WTC11 (cell line): ENCODE data around the gene MYLK. TPM values are rescaled to one million over a fixed set of nuclear protein-coding genes. Genes with fewer than 3 reads are reported as not detected.
A peak's percentile ranks its signal among the peaks of the same experiment; 100 is the strongest.

Experiments
- ATAC-seq: fragments of 200-7000 bp; cut with Tn5 transposase; 2 replicates; pipeline ENCODE4 v1.10.0; 2021; ENCODE audit warnings: mild to moderate bottlenecking, moderate library complexity
- CTCF ChIA-PET: fragments of 300-600 bp; sonication (Branson Sonifier 250); formaldehyde crosslinking; loops from one replicate; lab custom pipeline; 2021; ENCODE audit warnings: antibody characterized with exemption; lab: Charles Lee
- POLR2A ChIA-PET: fragments of 350-600 bp; sonication (Branson Sonifier 250); formaldehyde crosslinking; loops from one replicate; lab custom pipeline; 2021; ENCODE audit warnings: antibody characterized with exemption; lab: Charles Lee
- DNase-seq: peaks from one replicate; pipeline ENCODE4 v3.0.0; 2021; ENCODE audit warnings: low spot score
- H3K27ac Mint-ChIP-seq: 2 replicates; pipeline ENCODE4 v1.8.0; 2021; ENCODE audit warnings: mixed read lengths
- H3K27me3 Mint-ChIP-seq: 2 replicates; pipeline ENCODE4 v1.8.0; 2021; ENCODE audit warnings: low read depth, mild to moderate bottlenecking, moderate library complexity, mixed read lengths
- H3K36me3 Mint-ChIP-seq: 2 replicates; pipeline ENCODE4 v1.8.0; 2021; ENCODE audit warnings: mixed read lengths
- H3K4me1 Mint-ChIP-seq: 2 replicates; pipeline ENCODE4 v1.8.0; 2022; ENCODE audit warnings: mixed read lengths
- H3K4me3 Mint-ChIP-seq: 2 replicates; pipeline ENCODE4 v1.8.0; 2021; ENCODE audit warnings: mild to moderate bottlenecking, moderate library complexity, mixed read lengths
- H3K9me3 Mint-ChIP-seq: 2 replicates; pipeline ENCODE4 v1.8.0; 2021; ENCODE audit warnings: mixed read lengths
- ATF3 ChIP-seq: sonication (generic); formaldehyde crosslinking; conservative IDR thresholded peaks from 2 replicates; pipeline ENCODE4 v1.8.1; 2022; ENCODE audit warnings: mild to moderate bottlenecking, missing genetic modification reagents
- ATF6 ChIP-seq: sonication (generic); formaldehyde crosslinking; IDR thresholded peaks from 2 replicates; pipeline ENCODE4 v1.8.1; 2023; ENCODE audit warnings: mild to moderate bottlenecking, missing genetic modification reagents
- CREM ChIP-seq: sonication (generic); formaldehyde crosslinking; IDR thresholded peaks from 2 replicates; pipeline ENCODE4 v1.8.1; 2022; ENCODE audit warnings: mild to moderate bottlenecking, missing genetic modification reagents, moderate library complexity
- E2F1 ChIP-seq: sonication (generic); formaldehyde crosslinking; IDR thresholded peaks from 2 replicates; pipeline ENCODE4 v1.8.0; 2022; ENCODE audit warnings: mild to moderate bottlenecking, missing genetic modification reagents
- FOXP1 ChIP-seq: sonication (generic); formaldehyde crosslinking; IDR thresholded peaks from 2 replicates; pipeline ENCODE4 v1.8.0; 2022; ENCODE audit warnings: missing genetic modification reagents, mild to moderate bottlenecking, moderate library complexity, borderline replicate concordance
- GABPB1 ChIP-seq: sonication (generic); formaldehyde crosslinking; IDR thresholded peaks from 2 replicates; pipeline ENCODE4 v1.8.1; 2023; ENCODE audit warnings: mild to moderate bottlenecking, missing genetic modification reagents
- JAZF1 ChIP-seq: fragments of 250-450 bp; sonication (Bioruptor Pico); IDR thresholded peaks from 2 replicates; pipeline ENCODE4 v1.9.0; 2021; ENCODE audit warnings: moderate library complexity, mild to moderate bottlenecking, inconsistent platforms
- MXD4 ChIP-seq: fragments of 250-450 bp; sonication (Bioruptor Pico); IDR thresholded peaks from 2 replicates; pipeline ENCODE4 v1.8.0; 2021; ENCODE audit warnings: mild to moderate bottlenecking, moderate library complexity, borderline replicate concordance
- NR2C2 ChIP-seq: sonication (generic); formaldehyde crosslinking; IDR thresholded peaks from 2 replicates; pipeline ENCODE4 v1.8.0; 2022; ENCODE audit warnings: mild to moderate bottlenecking, missing genetic modification reagents
- USF2 ChIP-seq: sonication (generic); formaldehyde crosslinking; IDR thresholded peaks from 2 replicates; pipeline ENCODE4 v1.8.1; 2023; ENCODE audit warnings: mild to moderate bottlenecking, missing genetic modification reagents, moderate library complexity
- ZBTB21 ChIP-seq: sonication (generic); formaldehyde crosslinking; IDR thresholded peaks from 2 replicates; pipeline ENCODE4 v1.8.1; 2023; ENCODE audit warnings: mild to moderate bottlenecking, missing genetic modification reagents, borderline replicate concordance
- ZBTB43 ChIP-seq: sonication (generic); formaldehyde crosslinking; IDR thresholded peaks from 2 replicates; pipeline ENCODE4 v1.8.1; 2023; ENCODE audit warnings: mild to moderate bottlenecking, missing genetic modification reagents
- ZNF532 ChIP-seq: fragments of 250-450 bp; sonication (Bioruptor Pico); IDR thresholded peaks from 2 replicates; pipeline ENCODE4 v1.9.0; 2021; ENCODE audit warnings: mild to moderate bottlenecking, borderline replicate concordance
- total RNA-seq: library from RNA; stranded (reverse); gene quantifications from 3 replicates; pipeline ENCODE4 v1.2.3, GENCODE V29; 2021

MYLK gene
- total RNA-seq, 1 experiment from 2014 or later: 10.4 TPM

GRCh38 chr3:123750209-123750608 is 133.9 kb downstream of the MYLK start:
- TF ChIP-seq ZBTB43 (CRISPR knock-in tag): no peak
- no peak for TF ChIP-seq ATF3 (CRISPR knock-in tag)
- TF ChIP-seq E2F1 (CRISPR knock-in tag): no peak
- TF ChIP-seq NR2C2: no peak
- TF ChIP-seq ATF6 (CRISPR knock-in tag): no peak
- no peak for TF ChIP-seq ZBTB21 (CRISPR knock-in tag)
- no peak for TF ChIP-seq JAZF1 (CRISPR knock-in tag)
- no peak for TF ChIP-seq USF2
- no peak for TF ChIP-seq CREM (CRISPR knock-in tag)
- no peak for TF ChIP-seq FOXP1
- Mint-ChIP-seq H3K27ac (no peak overlapping the region), H3K36me3 (0 out of 2 replicates have a peak, but pooled peaks cover 3% of the 10 kb centered on the region), H3K4me3 (no peak overlapping the region), H3K9me3 (peaks cover 3% of the 10 kb centered on the region; the same call in 1 of the 2 replicates), H3K4me1 (peaks cover 10% of the 10 kb centered on the region), H3K27me3 (no peaks in the 10 kb centered on the region)
- ATAC-seq (no peak), DNase-seq (no peak)
- ChIA-PET POLR2A (no interaction called here), CTCF (interaction anchor here (0.9 to 1.5 kb wide), 3 partner anchors 26 to 108 kb away, joined by 3 read pairs; no protein-coding TSS in a partner anchor)

GRCh38 chr3:123749711-123750110 is 134.4 kb downstream of the MYLK start:
- DNase-seq: no peak
- no peak overlapping the region for H3K27ac Mint-ChIP-seq
- peaks cover 3% of the 10 kb centered on the region; the same call in 1 of the 2 replicates for H3K9me3 Mint-ChIP-seq
- POLR2A ChIA-PET: interaction anchor here (0.6 kb wide), 1 partner anchor 20 kb away, joined by 4 read pairs; no protein-coding TSS in a partner anchor
- ATAC-seq: no peak
- TF ChIP-seq E2F1 (CRISPR knock-in tag) (no peak), MXD4 (CRISPR knock-in tag) (no peak), ZNF532 (no peak), GABPB1 (0 out of 2 replicates have a peak, but pooled peaks have one; percentile 31)
- H3K27me3 Mint-ChIP-seq: no peaks in the 10 kb centered on the region
- H3K4me3 Mint-ChIP-seq: no peak overlapping the region
- 0 out of 2 replicates have a peak, but pooled peaks cover 3% of the 10 kb centered on the region for H3K36me3 Mint-ChIP-seq
- CTCF ChIA-PET: interaction anchor here (0.9 to 1.5 kb wide), 2 partner anchors 97 to 107 kb away, joined by 3 read pairs; no protein-coding TSS in a partner anchor
- H3K4me1 Mint-ChIP-seq: peaks cover 10% of the 10 kb centered on the region
